ENCODE measurements around the gene SNAP25. TPM values are rescaled to one million over a fixed set of nuclear protein-coding genes. Genes with fewer than 3 reads are reported as not detected.

SNAP25 gene
- total RNA-seq, 1 donor from 2014 or later = 0.60 TPM

DNA sequence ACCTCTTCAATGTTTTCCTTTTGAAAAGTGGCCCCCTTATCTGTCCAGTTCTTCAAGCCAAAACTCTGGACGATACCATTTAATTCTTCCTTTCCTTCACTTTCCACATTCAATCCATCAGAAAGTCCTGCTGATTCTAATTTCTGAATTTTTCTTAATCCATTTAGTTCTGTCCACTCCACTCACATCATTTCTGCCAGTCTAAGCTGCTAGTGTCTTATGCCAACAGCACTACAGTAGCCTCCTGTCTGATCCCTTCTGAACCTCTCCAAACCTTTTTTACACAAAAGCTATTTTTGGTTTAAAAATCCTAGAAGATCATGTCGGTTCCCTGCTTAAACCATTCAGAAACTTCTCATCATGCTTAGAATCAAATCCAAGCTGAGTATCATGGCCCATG lies 24.5 kb upstream of the SNAP25 start:
- Mint-ChIP-seq H3K27ac (ENCODE audit: unreplicated experiment) (no peak overlapping the region), H3K4me1 (ENCODE audit: low read depth) (no peaks in the 10 kb centered on the region), H3K9me3 (ENCODE audit: low read depth) (peaks cover 11% of the 10 kb centered on the region), H3K4me3 (ENCODE audit: unreplicated experiment) (no peak overlapping the region), H3K36me3 (ENCODE audit: low read depth) (no peaks in the 10 kb centered on the region), H3K27me3 (ENCODE audit: low read depth) (peaks cover 24% of the 10 kb centered on the region)
- TF ChIP-seq, protein P1, sequence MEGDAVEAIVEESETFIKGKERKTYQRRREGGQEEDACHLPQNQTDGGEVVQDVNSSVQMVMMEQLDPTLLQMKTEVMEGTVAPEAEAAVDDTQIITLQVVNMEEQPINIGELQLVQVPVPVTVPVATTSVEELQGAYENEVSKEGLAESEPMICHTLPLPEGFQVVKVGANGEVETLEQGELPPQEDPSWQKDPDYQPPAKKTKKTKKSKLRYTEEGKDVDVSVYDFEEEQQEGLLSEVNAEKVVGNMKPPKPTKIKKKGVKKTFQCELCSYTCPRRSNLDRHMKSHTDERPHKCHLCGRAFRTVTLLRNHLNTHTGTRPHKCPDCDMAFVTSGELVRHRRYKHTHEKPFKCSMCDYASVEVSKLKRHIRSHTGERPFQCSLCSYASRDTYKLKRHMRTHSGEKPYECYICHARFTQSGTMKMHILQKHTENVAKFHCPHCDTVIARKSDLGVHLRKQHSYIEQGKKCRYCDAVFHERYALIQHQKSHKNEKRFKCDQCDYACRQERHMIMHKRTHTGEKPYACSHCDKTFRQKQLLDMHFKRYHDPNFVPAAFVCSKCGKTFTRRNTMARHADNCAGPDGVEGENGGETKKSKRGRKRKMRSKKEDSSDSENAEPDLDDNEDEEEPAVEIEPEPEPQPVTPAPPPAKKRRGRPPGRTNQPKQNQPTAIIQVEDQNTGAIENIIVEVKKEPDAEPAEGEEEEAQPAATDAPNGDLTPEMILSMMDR (IDR thresholded peaks at IDR 0.05) = no peak
- DNase-seq (ENCODE audit: low spot score) = no peak

DNA sequence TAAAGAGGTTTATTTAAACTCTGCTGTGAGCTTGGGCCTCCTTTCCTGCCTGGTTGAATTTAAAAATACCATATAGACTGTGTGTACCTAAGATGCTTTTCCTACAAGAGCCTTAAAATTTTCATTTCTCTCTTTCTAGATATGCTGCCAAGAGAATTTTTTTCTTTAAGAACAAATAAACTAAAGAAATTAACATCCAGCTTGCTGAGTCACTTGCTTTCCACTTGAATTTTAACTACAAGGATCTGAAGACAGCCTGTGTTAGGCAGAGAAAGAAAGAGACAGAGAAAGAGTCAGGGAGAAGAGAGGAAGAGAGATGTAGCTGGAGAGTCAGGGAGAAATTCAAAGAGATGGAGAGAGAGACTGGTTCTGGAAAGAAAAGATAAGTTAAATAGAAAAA lies 18.3 kb upstream of the SNAP25 start:
- H3K27me3 Mint-ChIP-seq (ENCODE audit: low read depth) = peaks cover 4% of the 10 kb centered on the region
- no peaks in the 10 kb centered on the region for H3K36me3 Mint-ChIP-seq (ENCODE audit: low read depth)
- no peaks in the 10 kb centered on the region for H3K9me3 Mint-ChIP-seq (ENCODE audit: low read depth)
- no peak overlapping the region for H3K27ac Mint-ChIP-seq (ENCODE audit: unreplicated experiment)
- H3K4me3 Mint-ChIP-seq (ENCODE audit: unreplicated experiment) = no peak overlapping the region
- H3K4me1 Mint-ChIP-seq (ENCODE audit: low read depth) = peaks cover 4% of the 10 kb centered on the region
- TF ChIP-seq, protein P1 (IDR thresholded peaks at IDR 0.05) = no peak
- DNase-seq (ENCODE audit: low spot score) = no peak

DNA sequence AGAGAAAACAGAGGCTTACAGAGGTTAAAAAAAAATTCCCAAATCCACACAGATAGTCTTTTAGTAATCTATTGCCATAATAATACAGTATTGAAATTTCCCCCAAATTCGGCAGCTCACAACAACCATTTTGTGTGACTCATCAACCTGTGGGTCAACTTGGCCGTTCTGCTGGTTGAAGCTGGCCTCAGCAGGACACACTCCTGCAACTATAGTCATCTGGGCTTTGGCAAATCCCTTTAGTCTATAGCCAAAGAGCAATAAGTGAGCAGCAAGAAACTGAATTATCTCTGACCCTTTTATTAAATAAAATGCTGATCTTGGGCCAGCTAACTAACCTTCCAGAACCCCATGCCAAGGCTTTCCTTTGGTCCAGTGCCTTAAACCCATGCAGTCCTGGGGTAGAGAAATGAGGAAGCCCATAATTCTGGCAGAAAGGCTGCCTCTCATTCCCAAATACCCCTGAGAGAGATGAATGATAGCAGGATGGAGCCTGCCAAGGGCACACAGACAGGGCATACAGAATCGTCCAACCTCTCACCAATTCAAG lies 17.2 kb upstream of the SNAP25 start:
- no peak for DNase-seq (ENCODE audit: low spot score)
- Mint-ChIP-seq H3K27me3 (ENCODE audit: low read depth) (peaks cover 4% of the 10 kb centered on the region), H3K27ac (ENCODE audit: unreplicated experiment) (no peak overlapping the region), H3K36me3 (ENCODE audit: low read depth) (no peaks in the 10 kb centered on the region), H3K4me1 (ENCODE audit: low read depth) (peaks cover 4% of the 10 kb centered on the region), H3K4me3 (ENCODE audit: unreplicated experiment) (no peak overlapping the region), H3K9me3 (ENCODE audit: low read depth) (no peaks in the 10 kb centered on the region)
- TF ChIP-seq, protein P1 (IDR thresholded peaks at IDR 0.05) = no peak

DNA sequence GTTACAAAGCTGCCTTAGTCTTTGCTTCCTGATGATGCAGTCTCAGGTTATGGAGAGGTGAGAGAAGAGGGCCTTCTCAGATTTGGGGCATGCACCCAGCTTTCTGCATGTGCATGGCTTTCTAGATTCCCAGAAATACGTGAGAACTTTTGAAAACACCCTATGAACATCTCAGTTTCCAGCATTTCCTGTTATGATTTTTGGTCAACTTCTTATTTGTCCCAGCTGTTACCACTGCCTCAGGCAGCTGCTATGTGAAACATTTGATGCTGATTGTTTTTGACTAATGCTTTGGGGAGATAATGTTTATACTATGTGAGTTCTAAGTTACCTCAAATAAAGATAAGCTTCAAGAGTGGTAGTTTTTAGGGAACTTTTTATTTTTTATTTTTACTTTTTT lies 9.5 kb upstream of the SNAP25 start:
- H3K4me1 Mint-ChIP-seq (ENCODE audit: low read depth) = no peaks in the 10 kb centered on the region
- H3K27ac Mint-ChIP-seq (ENCODE audit: unreplicated experiment) = no peak overlapping the region

DNA sequence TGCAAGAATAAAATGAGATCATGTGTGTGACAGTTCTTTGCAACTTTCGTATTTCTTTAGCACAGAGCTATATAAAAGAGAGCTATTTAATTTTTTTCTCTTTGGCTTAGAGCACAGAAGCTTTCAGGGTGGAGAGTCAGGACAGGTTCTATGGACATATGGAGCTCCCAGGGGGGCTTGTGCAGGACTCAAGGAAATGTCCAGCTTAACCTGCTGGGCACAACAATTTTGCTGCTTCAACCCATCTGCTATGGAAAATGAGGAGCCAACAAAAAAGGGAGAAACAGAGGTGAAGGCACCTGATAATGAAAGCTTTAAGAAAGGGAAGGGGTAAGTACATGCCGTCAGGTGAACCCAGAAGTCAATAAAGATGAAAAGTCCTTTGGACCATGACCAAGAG lies 5.1 kb upstream of the SNAP25 start:
- Mint-ChIP-seq H3K9me3 (ENCODE audit: low read depth) (no peaks in the 10 kb centered on the region), H3K36me3 (ENCODE audit: low read depth) (no peaks in the 10 kb centered on the region), H3K4me1 (ENCODE audit: low read depth) (peaks cover 8% of the 10 kb centered on the region), H3K27ac (ENCODE audit: unreplicated experiment) (no peak overlapping the region), H3K27me3 (ENCODE audit: low read depth) (peaks cover 33% of the 10 kb centered on the region), H3K4me3 (ENCODE audit: unreplicated experiment) (no peak overlapping the region)
- TF ChIP-seq, protein P1 (IDR thresholded peaks at IDR 0.05) = no peak
- no peak for DNase-seq (ENCODE audit: low spot score)

More for the DNA sequence above, 9.5 kb upstream of the SNAP25 start:
- TF ChIP-seq, protein P1 (IDR thresholded peaks at IDR 0.05) = no peak
- Mint-ChIP-seq H3K4me3 (ENCODE audit: unreplicated experiment) (no peak overlapping the region), H3K36me3 (ENCODE audit: low read depth) (no peaks in the 10 kb centered on the region), H3K9me3 (ENCODE audit: low read depth) (peaks cover 8% of the 10 kb centered on the region), H3K27me3 (ENCODE audit: low read depth) (peaks cover 20% of the 10 kb centered on the region)
- DNase-seq (ENCODE audit: low spot score) = no peak
